PFSK-1 (cell line): ENCODE data around the gene ZNF112.

Experiments
- FOXP2 ChIP-seq: optimal IDR thresholded peaks from 2 replicates; pipeline ENCODE3; 2011; ENCODE audit warnings: borderline replicate concordance, control low read depth, inconsistent platforms; ENCODE audit not compliant: insufficient read depth; ENCODE audit errors: extremely low read length, extremely low read depth
- POLR2AphosphoS5 ChIP-seq: IDR thresholded peaks from 2 replicates; pipeline ENCODE4 v1.6.1; 2012; ENCODE audit warnings: low read depth, mild to moderate bottlenecking, control low read depth, low read length, moderate library complexity
- SIN3A ChIP-seq: IDR thresholded peaks from 2 replicates; pipeline ENCODE4 v1.6.1; 2012; ENCODE audit warnings: mild to moderate bottlenecking, low read length, moderate library complexity, borderline replicate concordance; ENCODE audit not compliant: insufficient read depth
- TAF1 ChIP-seq: IDR thresholded peaks from 2 replicates; pipeline ENCODE4 v1.6.1; 2012; ENCODE audit warnings: low read length, control low read depth, borderline replicate concordance; ENCODE audit not compliant: insufficient read depth

GRCh38 chr19:44303976-44304568 is 52.4 kb downstream of the ZNF112 start:
- TF ChIP-seq POLR2AphosphoS5 (no peak), TAF1 (no peak), FOXP2 (no peak), SIN3A (no peak)
